A204.1 (cell line): ENCODE data around the gene ST3GAL4.
"Not testable (repeated sequence)": the region's sequence is repeated elsewhere in the genome, so short reads cannot be mapped to it uniquely, and the experiment has no call there.

ENCODE experiments used
- FAIRE-seq: peaks from 2 replicates; lab custom pipeline; 2012; peaks lifted over from hg19 to GRCh38; lab: Jason Lieb, UNC

Gene ST3GAL4

GRCh38 chr11:126355324-126355925 is at the start of gene ST3GAL4:
Gene ST3GAL4, plus strand, starts transcription at chr11:126355686. Its CDS starts 50,470 bp downstream, at chr11:126406156.
- FAIRE-seq: no peak

- FAIRE-seq: no peak
Observed at GRCh38 chr11:126305699-126306098, 49.8 kb upstream of the ST3GAL4 start.

GRCh38 chr11:126307706-126308105 is 47.8 kb upstream of the ST3GAL4 start:
- FAIRE-seq: no peak

GRCh38 chr11:126308271-126308671 is 47.2 kb upstream of the ST3GAL4 start:
- FAIRE-seq: no peak

- FAIRE-seq: not testable (repeated sequence)
Observed at GRCh38 chr11:126308771-126309170, 46.7 kb upstream of the ST3GAL4 start.

GRCh38 chr11:126310200-126310991 is 45.1 kb upstream of the ST3GAL4 start:
- FAIRE-seq: no peak

- FAIRE-seq: no peak
Observed at GRCh38 chr11:126310992-126311310, 44.5 kb upstream of the ST3GAL4 start.

- no peak for FAIRE-seq
Observed at GRCh38 chr11:126311401-126312291, 43.8 kb upstream of the ST3GAL4 start.

- no peak for FAIRE-seq
Observed at GRCh38 chr11:126312961-126313360, 42.5 kb upstream of the ST3GAL4 start.

GRCh38 chr11:126313826-126314225 is 41.7 kb upstream of the ST3GAL4 start:
- no peak for FAIRE-seq

GRCh38 chr11:126317432-126317755 is 38.1 kb upstream of the ST3GAL4 start:
- no peak for FAIRE-seq

- FAIRE-seq: no peak
Observed at GRCh38 chr11:126317756-126318573, 37.5 kb upstream of the ST3GAL4 start.

- no peak for FAIRE-seq
Observed at GRCh38 chr11:126318574-126319373, 36.7 kb upstream of the ST3GAL4 start.

- no peak for FAIRE-seq
Observed at GRCh38 chr11:126319374-126319740, 36.1 kb upstream of the ST3GAL4 start.

- FAIRE-seq: no peak
Observed at GRCh38 chr11:126322996-126323395, 32.5 kb upstream of the ST3GAL4 start.

- no peak for FAIRE-seq
Observed at GRCh38 chr11:126327281-126328000, 28.0 kb upstream of the ST3GAL4 start.

GRCh38 chr11:126328001-126328390 is 27.5 kb upstream of the ST3GAL4 start:
- FAIRE-seq: no peak

GRCh38 chr11:126328444-126328843 is 27.0 kb upstream of the ST3GAL4 start:
- FAIRE-seq: no peak

- FAIRE-seq: no peak
Observed at GRCh38 chr11:126328938-126329643, 26.4 kb upstream of the ST3GAL4 start.

GRCh38 chr11:126329644-126330211 is 25.8 kb upstream of the ST3GAL4 start:
- no peak for FAIRE-seq
